H1 (cell line): Measurements from ENCODE around the gene LPP. TPM values are rescaled to one million over a fixed set of nuclear protein-coding genes. Genes with fewer than 3 reads are reported as not detected.

Experiments
- HDAC6 ChIP-seq: IDR thresholded peaks from one replicate; pipeline ENCODE4 v1.7.1; 2012; ENCODE audit warnings: low read depth, mild to moderate bottlenecking, inconsistent platforms, low read length, moderate library complexity
- polyA plus RNA-seq, 7 experiments: library from polyadenylated mRNA; depleted of rRNA in 3 of 7; stranded (reverse) in 5 of 7; unstranded in 2 of 7; fragments of >200 nt in 5 of 7; fragments of 200-250 nt in 2 of 7; gene quantifications; 1 replicate in 5 of 7; 2 replicates in 1 of 7; 4 replicates in 1 of 7; pipeline versions ENCODE4 v1.2.1 to v1.2.3, GENCODE V29; 2011 to 2013; ENCODE audit warnings: missing spikeins in 2 of 7, mixed read lengths in 2 of 7
- total RNA-seq: library from RNA; stranded (reverse); fragmentation: NEBNext Ultra II Directional; extraction: Animal tissue kit (Norgen Biotek cat#: 25700); gene quantifications from 2 replicates; pipeline ENCODE4 v1.2.1, GENCODE V29; 2021

The LPP gene
- total and polyA plus RNA-seq, 2 of the 8 experiments (the other 6 are each of a cell fraction or from before 2014, with no cell fraction given): 10.0 to 53.3 TPM

GRCh38 chr3:188207941-188208515 lies 54.1 kb downstream of the LPP start (continued):
- TF ChIP-seq HDAC6: no peak
